SK-N-SH (cell line): Measurements from ENCODE around the gene LST1.

ENCODE experiments used
- EP300 ChIP-seq, 2 experiments: IDR thresholded peaks; 2 replicates each; pipeline versions ENCODE4 v1.4.0 to v1.6.1; 2012; ENCODE audit warnings: borderline replicate concordance in 1 of 2, low read depth in 1 of 2, low read length in 1 of 2
- RAD21 ChIP-seq: IDR thresholded peaks from 2 replicates; pipeline ENCODE4 v1.6.1; 2012; ENCODE audit warnings: mild to moderate bottlenecking, low read length
- SIN3A ChIP-seq: IDR thresholded peaks from 2 replicates; pipeline ENCODE4 v1.6.1; 2012; ENCODE audit warnings: low read depth, mild to moderate bottlenecking, low read length, moderate library complexity, borderline replicate concordance
- TF ChIP-seq, protein P1 (sequence below): fragments of 200-600 bp; sonication (generic); IDR thresholded peaks from 2 replicates; pipeline ENCODE4 v1.6.1; 2017; ENCODE audit warnings: antibody characterized with exemption, mild to moderate bottlenecking, moderate library complexity
- TF ChIP-seq, protein P2 (sequence below): fragments of 150-350 bp; IDR thresholded peaks from 2 replicates; pipeline ENCODE4 v1.6.1; 2017; ENCODE audit warnings: antibody characterized with exemption, low read length, low read depth, borderline replicate concordance
- TF ChIP-seq, protein P3 (sequence below): IDR thresholded peaks from 2 replicates; pipeline ENCODE4 v1.4.0; 2012; ENCODE audit warnings: low read depth, borderline replicate concordance

DNA sequence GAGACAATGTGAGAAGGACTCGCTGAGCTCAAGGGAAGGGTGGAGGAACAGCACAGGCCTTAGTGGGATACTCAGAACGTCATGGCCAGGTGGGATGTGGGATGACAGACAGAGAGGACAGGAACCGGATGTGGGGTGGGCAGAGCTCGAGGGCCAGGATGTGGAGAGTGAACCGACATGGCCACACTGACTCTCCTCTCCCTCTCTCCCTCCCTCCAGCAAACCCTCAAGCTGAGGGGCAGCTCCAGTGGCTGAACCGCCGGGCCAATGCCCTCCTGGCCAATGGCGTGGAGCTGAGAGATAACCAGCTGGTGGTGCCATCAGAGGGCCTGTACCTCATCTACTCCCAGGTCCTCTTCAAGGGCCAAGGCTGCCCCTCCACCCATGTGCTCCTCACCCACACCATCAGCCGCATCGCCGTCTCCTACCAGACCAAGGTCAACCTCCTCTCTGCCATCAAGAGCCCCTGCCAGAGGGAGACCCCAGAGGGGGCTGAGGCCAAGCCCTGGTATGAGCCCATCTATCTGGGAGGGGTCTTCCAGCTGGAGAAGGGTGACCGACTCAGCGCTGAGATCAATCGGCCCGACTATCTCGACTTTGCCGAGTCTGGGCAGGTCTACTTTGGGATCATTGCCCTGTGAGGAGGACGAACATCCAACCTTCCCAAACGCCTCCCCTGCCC is 9.0 kb upstream of the LST1 start:
- TF ChIP-seq, protein P1, sequence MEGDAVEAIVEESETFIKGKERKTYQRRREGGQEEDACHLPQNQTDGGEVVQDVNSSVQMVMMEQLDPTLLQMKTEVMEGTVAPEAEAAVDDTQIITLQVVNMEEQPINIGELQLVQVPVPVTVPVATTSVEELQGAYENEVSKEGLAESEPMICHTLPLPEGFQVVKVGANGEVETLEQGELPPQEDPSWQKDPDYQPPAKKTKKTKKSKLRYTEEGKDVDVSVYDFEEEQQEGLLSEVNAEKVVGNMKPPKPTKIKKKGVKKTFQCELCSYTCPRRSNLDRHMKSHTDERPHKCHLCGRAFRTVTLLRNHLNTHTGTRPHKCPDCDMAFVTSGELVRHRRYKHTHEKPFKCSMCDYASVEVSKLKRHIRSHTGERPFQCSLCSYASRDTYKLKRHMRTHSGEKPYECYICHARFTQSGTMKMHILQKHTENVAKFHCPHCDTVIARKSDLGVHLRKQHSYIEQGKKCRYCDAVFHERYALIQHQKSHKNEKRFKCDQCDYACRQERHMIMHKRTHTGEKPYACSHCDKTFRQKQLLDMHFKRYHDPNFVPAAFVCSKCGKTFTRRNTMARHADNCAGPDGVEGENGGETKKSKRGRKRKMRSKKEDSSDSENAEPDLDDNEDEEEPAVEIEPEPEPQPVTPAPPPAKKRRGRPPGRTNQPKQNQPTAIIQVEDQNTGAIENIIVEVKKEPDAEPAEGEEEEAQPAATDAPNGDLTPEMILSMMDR = no peak
- TF ChIP-seq, protein P2, sequence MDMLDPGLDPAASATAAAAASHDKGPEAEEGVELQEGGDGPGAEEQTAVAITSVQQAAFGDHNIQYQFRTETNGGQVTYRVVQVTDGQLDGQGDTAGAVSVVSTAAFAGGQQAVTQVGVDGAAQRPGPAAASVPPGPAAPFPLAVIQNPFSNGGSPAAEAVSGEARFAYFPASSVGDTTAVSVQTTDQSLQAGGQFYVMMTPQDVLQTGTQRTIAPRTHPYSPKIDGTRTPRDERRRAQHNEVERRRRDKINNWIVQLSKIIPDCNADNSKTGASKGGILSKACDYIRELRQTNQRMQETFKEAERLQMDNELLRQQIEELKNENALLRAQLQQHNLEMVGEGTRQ = no peak
- TF ChIP-seq RAD21 (no peak), SIN3A (no peak), EP300 (IDR thresholded peaks at IDR 0.05; ENCODE audit: borderline replicate concordance in 1 of 2, low read depth in 1 of 2, low read length in 1 of 2) (no peak)
- TF ChIP-seq, protein P3, sequence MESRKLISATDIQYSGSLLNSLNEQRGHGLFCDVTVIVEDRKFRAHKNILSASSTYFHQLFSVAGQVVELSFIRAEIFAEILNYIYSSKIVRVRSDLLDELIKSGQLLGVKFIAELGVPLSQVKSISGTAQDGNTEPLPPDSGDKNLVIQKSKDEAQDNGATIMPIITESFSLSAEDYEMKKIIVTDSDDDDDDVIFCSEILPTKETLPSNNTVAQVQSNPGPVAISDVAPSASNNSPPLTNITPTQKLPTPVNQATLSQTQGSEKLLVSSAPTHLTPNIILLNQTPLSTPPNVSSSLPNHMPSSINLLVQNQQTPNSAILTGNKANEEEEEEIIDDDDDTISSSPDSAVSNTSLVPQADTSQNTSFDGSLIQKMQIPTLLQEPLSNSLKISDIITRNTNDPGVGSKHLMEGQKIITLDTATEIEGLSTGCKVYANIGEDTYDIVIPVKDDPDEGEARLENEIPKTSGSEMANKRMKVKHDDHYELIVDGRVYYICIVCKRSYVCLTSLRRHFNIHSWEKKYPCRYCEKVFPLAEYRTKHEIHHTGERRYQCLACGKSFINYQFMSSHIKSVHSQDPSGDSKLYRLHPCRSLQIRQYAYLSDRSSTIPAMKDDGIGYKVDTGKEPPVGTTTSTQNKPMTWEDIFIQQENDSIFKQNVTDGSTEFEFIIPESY = no peak
